HEK293 (cell line): ENCODE measurements around the gene CDC42SE2.
A peak's percentile ranks its signal among the peaks of the same experiment; 100 is the strongest.

Source experiments
- CTCF ChIA-PET: fragments of 350-600 bp; formaldehyde crosslinking; extraction: SDS; loops from one replicate; lab custom pipeline; 2021; ENCODE audit warnings: antibody characterized with exemption; lab: Yijun Ruan, JAX
- POLR2A ChIA-PET: fragments of 300-600 bp; formaldehyde crosslinking; extraction: SDS; loops from one replicate; lab custom pipeline; 2020; ENCODE audit warnings: antibody characterized with exemption, inconsistent platforms; lab: Yijun Ruan, JAX
- H3K27ac ChIP-seq: fragments of 200-500 bp; sonication (Bioruptor generic); 2 replicates; pipeline ENCODE4 v1.5.1; 2014; ENCODE audit warnings: low read depth, low read length, control low read depth, inconsistent platforms; ENCODE audit errors: extremely low read depth
- H3K36me3 ChIP-seq, 2 experiments: fragments of 200-500 bp in 1 of 2; sonication (Bioruptor generic) in 1 of 2; 1 replicate in 1 of 2; 2 replicates in 1 of 2; pipeline ENCODE4 v1.5.1; 2014 to 2017; ENCODE audit warnings: inconsistent platforms in 2 of 2, low read length in 2 of 2; ENCODE audit not compliant: control insufficient read depth in 2 of 2, insufficient read depth in 1 of 2
- H3K4me1 ChIP-seq: fragments of 200-500 bp; sonication (Bioruptor generic); 2 replicates; pipeline ENCODE4 v1.5.1; 2014; ENCODE audit warnings: mild to moderate bottlenecking, low read length, inconsistent platforms; ENCODE audit not compliant: control insufficient read depth, insufficient read depth
- H3K4me3 ChIP-seq: 2 replicates; pipeline ENCODE4 v1.5.1; 2011; ENCODE audit warnings: low read depth, mild to moderate bottlenecking, control low read depth, low read length, moderate library complexity
- H3K9me3 ChIP-seq: fragments of 200-500 bp; sonication (Bioruptor generic); 2 replicates; pipeline ENCODE4 v1.5.1; 2014; ENCODE audit warnings: low read depth, low read length, inconsistent platforms; ENCODE audit not compliant: control insufficient read depth, insufficient read depth
- GLI2 ChIP-seq: fragments of 450-650 bp; formaldehyde crosslinking; IDR thresholded peaks from 2 replicates; pipeline ENCODE4; 2017; ENCODE audit warnings: missing biosample characterization, missing genetic modification characterization, low read depth, borderline replicate concordance
- REST ChIP-seq: fragments of 450-650 bp; formaldehyde crosslinking; IDR thresholded peaks from 2 replicates; pipeline ENCODE4 v1.5.1; 2016; ENCODE audit warnings: missing biosample characterization, missing genetic modification characterization
- TCF7L2 ChIP-seq: IDR thresholded peaks from 2 replicates; pipeline ENCODE4 v1.6.1; 2011; ENCODE audit warnings: low read depth, mild to moderate bottlenecking, inconsistent platforms, low read length, moderate library complexity, borderline replicate concordance
- ZBTB17 ChIP-seq: fragments of 450-650 bp; formaldehyde crosslinking; IDR thresholded peaks from 2 replicates; pipeline ENCODE4 v1.5.1; 2016; ENCODE audit warnings: missing biosample characterization, missing genetic modification characterization
- ZBTB48 ChIP-seq: fragments of 450-650 bp; formaldehyde crosslinking; IDR thresholded peaks from 2 replicates; pipeline ENCODE4 v1.5.1; 2016; ENCODE audit warnings: missing biosample characterization, missing genetic modification characterization
- ZBTB7A ChIP-seq: fragments of 450-650 bp; formaldehyde crosslinking; IDR thresholded peaks from 2 replicates; pipeline ENCODE4 v1.5.1; 2016; ENCODE audit warnings: low read depth, missing biosample characterization, missing genetic modification characterization
- ZNF169 ChIP-seq: fragments of 450-650 bp; formaldehyde crosslinking; IDR thresholded peaks from 2 replicates; pipeline ENCODE4 v1.5.1; 2016; ENCODE audit warnings: missing biosample characterization, missing genetic modification characterization
- ZNF19 ChIP-seq: fragments of 450-650 bp; formaldehyde crosslinking; IDR thresholded peaks from 2 replicates; pipeline ENCODE4; 2016; ENCODE audit warnings: missing biosample characterization, missing genetic modification characterization, low read depth
- ZNF341 ChIP-seq: fragments of 450-650 bp; formaldehyde crosslinking; IDR thresholded peaks from 2 replicates; pipeline ENCODE4; 2016; ENCODE audit warnings: low read depth, missing biosample characterization, missing genetic modification characterization
- ZNF426 ChIP-seq: fragments of 450-650 bp; formaldehyde crosslinking; IDR thresholded peaks from 2 replicates; pipeline ENCODE4 v1.5.1; 2017; ENCODE audit warnings: missing biosample characterization, missing genetic modification characterization, mild to moderate bottlenecking, inconsistent platforms, moderate library complexity
- ZNF433 ChIP-seq: fragments of 450-650 bp; formaldehyde crosslinking; IDR thresholded peaks from 2 replicates; pipeline ENCODE4 v1.5.1; 2016; ENCODE audit warnings: missing biosample characterization, missing genetic modification characterization, low read depth
- ZNF549 ChIP-seq: fragments of 450-650 bp; IDR thresholded peaks from 2 replicates; pipeline ENCODE4 v1.5.1; 2018; ENCODE audit warnings: missing biosample characterization, missing genetic modification characterization, mild to moderate bottlenecking, inconsistent platforms, moderate library complexity
- ZNF561 ChIP-seq: fragments of 450-650 bp; IDR thresholded peaks from 2 replicates; pipeline ENCODE4 v1.5.1; 2018; ENCODE audit warnings: missing biosample characterization, missing genetic modification characterization, borderline replicate concordance
- ZNF585B ChIP-seq: fragments of 450-650 bp; formaldehyde crosslinking; IDR thresholded peaks from 2 replicates; pipeline ENCODE4 v1.5.1; 2016; ENCODE audit warnings: missing biosample characterization, missing genetic modification characterization
- ZNF645 ChIP-seq: fragments of 450-650 bp; formaldehyde crosslinking; IDR thresholded peaks from 2 replicates; pipeline ENCODE4; 2016; ENCODE audit warnings: missing biosample characterization, missing genetic modification characterization
- TF ChIP-seq, protein P1 (sequence below): fragments of 450-650 bp; formaldehyde crosslinking; IDR thresholded peaks from 2 replicates; pipeline ENCODE4 v1.5.1; 2016; ENCODE audit warnings: missing biosample characterization, missing genetic modification characterization

The CDC42SE2 gene

GRCh38 chr5:131304414-131304813, 40.6 kb downstream of the CDC42SE2 start:
- Histone ChIP-seq H3K36me3 (no peaks in the 10 kb centered on the region), H3K4me3 (no peak overlapping the region), H3K9me3 (no peaks in the 10 kb centered on the region; the same call in 1 of the 2 replicates), H3K4me1 (0 out of 2 replicates have a peak, but pooled peaks cover 5% of the 10 kb centered on the region), H3K27ac (no peak overlapping the region)
- POLR2A ChIA-PET = no interaction called here
- TF ChIP-seq ZNF426 (tag by site-specific recombination) = no peak
- no peak for TF ChIP-seq ZBTB48 (tag by site-specific recombination)
- no peak for TF ChIP-seq ZNF433 (tag by site-specific recombination)
- TF ChIP-seq ZBTB17 (tag by site-specific recombination) = no peak
- TF ChIP-seq ZNF341 = no peak
- no peak for TF ChIP-seq ZNF645 (tag by site-specific recombination)
- TF ChIP-seq GLI2 = no peak
- TF ChIP-seq ZBTB7A (tag by site-specific recombination) = no peak
- TF ChIP-seq ZNF585B = no peak
- TF ChIP-seq REST = no peak
- no peak for TF ChIP-seq ZNF169 (tag by site-specific recombination)
- CTCF ChIA-PET = interaction anchor here (0.7 kb wide), 1 partner anchor 1532 kb away, joined by 3 read pairs; no protein-coding TSS in a partner anchor

DNA sequence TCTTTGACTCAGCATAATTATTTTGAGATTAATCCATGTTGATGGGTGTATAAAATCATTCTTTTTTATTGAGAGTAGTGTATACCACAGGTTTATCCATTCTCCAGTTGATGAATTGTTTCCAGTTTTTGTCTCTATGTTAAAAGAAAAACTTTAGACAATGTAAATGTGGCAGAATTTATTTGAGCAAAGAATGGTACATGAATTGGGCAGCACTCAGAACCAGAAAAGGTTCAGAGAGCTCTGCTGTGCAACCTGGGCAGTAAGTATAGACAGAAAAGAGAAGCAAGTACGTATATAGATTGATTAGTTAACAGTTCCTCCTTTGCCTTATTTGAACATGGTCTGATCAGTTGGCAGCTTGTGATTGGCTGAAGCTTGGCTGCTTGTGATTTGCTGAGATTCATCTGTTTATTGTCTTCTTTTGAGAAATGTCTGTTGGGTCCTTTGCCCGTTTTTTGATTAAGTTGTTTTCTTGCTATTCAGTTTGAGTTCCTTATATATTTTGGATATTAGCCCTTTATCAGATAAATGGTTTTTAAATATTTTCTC, 41.4 kb downstream of the CDC42SE2 start:
- ChIA-PET POLR2A (interaction anchor here (0.5 kb wide), 1 partner anchor 296 kb away, joined by 3 read pairs; no protein-coding TSS in a partner anchor), CTCF (interaction anchor here (0.7 kb wide), 1 partner anchor 1533 kb away, joined by 3 read pairs; no protein-coding TSS in a partner anchor)
- peak; percentile 97 for TF ChIP-seq ZNF549
- no peak for TF ChIP-seq TCF7L2
- no peak for TF ChIP-seq ZNF19
- TF ChIP-seq ZNF561 (tag by site-specific recombination) = no peak
- TF ChIP-seq, protein P1, sequence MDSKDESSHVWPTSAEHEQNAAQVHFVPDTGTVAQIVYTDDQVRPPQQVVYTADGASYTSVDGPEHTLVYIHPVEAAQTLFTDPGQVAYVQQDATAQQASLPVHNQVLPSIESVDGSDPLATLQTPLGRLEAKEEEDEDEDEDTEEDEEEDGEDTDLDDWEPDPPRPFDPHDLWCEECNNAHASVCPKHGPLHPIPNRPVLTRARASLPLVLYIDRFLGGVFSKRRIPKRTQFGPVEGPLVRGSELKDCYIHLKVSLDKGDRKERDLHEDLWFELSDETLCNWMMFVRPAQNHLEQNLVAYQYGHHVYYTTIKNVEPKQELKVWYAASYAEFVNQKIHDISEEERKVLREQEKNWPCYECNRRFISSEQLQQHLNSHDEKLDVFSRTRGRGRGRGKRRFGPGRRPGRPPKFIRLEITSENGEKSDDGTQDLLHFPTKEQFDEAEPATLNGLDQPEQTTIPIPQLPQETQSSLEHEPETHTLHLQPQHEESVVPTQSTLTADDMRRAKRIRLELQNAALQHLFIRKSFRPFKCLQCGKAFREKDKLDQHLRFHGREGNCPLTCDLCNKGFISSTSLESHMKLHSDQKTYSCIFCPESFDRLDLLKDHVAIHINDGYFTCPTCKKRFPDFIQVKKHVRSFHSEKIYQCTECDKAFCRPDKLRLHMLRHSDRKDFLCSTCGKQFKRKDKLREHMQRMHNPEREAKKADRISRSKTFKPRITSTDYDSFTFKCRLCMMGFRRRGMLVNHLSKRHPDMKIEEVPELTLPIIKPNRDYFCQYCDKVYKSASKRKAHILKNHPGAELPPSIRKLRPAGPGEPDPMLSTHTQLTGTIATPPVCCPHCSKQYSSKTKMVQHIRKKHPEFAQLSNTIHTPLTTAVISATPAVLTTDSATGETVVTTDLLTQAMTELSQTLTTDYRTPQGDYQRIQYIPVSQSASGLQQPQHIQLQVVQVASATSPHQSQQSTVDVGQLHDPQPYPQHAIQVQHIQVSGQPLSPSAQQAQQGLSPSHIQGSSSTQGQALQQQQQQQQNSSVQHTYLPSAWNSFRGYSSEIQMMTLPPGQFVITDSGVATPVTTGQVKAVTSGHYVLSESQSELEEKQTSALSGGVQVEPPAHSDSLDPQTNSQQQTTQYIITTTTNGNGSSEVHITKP = no peak

More for the DNA sequence above, 41.4 kb downstream of the CDC42SE2 start:
- no peaks in the 10 kb centered on the region; the same call in 1 of the 2 replicates for H3K9me3 ChIP-seq
- no peaks in the 10 kb centered on the region for H3K36me3 ChIP-seq
- 0 out of 2 replicates have a peak, but pooled peaks cover 5% of the 10 kb centered on the region for H3K4me1 ChIP-seq
- H3K4me3 ChIP-seq = no peak overlapping the region
- no peak overlapping the region for H3K27ac ChIP-seq
